ENCODE results near the gene PTP4A2.

Gene PTP4A2

GRCh38 chr1:31857863-31858262, 80.3 kb downstream of the PTP4A2 start:
- no peak for DNase-seq
